GM18498 (cell line): ENCODE measurements around the gene S100A16.
A peak's percentile ranks its signal among the peaks of the same experiment; 100 is the strongest.

ENCODE experiments used
- ATAC-seq: cut with Tn5 transposase; IDR thresholded peaks from one replicate; pipeline ENCODE4 v1.9.1; 2021; ENCODE audit warnings: mild to moderate bottlenecking, moderate library complexity; ENCODE audit not compliant: unreplicated experiment

Gene S100A16

DNA sequence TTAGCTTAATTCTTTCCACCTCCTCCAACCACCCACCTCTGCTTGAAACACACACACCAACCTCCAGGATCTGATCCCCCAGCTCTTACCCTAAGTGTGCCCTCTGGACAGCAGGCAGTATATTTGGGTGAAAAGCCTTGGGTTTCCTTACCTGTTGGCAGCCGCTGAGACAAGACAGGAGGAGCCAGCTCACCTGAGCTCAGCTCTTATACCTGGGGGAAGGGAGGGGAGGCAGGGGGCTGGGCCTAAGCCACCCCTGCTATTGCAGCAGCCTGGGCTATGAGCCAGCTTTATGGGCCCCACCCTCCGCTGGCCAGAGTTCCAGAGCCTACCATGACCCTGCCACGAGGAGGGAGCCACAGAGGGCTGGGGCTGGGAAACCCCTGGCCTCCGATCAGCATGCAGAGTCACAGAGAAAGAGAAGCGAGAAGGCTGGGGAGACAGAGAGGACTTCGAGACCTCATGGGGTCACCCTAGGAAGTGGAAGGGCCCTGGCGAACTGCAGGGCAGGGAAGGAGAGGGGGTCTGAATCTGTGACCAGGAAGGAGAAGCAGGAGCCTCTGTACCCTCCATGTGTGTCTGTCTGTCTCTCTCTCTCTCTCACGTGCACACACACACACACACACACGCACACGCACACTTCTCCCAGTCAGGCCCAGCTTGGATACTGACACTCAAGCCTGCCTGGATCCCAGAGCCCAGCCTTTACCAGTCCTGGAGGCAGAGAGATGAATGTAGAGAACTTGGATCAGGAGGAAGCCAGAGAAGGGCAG, 3.4 kb upstream of the S100A16 start, which contains the start of gene S100A14:
S100A14 (minus strand) TSS at position 182 of the 773 bp plus-strand sequence. CDS start 467 bp downstream, outside the sequence.
- ATAC-seq: no peak

DNA sequence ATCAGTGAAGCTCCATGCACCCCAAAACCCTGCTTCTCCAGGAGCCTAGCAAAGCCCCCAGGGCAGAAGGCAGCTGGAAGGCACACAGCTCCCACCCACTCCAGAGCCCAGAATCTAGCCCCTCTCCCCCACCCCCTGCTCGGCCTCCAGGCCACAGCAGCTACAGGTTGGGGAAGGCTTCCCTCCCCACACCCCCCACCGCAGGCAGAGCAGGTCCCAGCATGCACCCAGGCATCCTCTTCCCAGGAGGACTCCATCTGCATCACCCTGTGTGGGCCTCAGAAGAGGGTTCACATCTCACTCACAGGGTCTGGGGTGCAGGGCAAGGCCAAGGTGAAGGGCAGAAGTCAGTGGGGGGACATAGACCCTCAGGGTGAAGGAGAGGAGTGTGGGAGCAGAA, 2.5 kb upstream of the S100A16 start:
- no peak for ATAC-seq

DNA sequence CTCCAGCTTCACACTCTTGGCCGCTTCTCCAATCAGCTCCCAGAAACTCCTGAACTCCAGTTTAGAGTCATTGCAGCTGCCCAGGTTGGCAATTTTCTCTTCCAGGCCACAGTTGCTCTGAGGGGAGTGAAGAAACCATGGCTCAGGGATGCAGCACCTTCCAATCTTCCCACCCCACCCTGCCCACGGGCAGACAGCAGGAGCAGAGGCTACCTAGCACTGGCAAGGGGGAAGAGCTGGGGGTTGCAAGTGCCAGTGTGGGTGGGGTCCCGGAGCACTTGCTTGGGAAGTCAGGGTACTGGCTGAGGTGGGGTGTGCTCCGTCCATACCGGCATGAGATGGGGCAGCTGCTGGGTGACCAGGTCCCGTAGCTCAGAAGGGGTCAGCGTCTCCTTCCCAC, 2.0 kb upstream of the S100A16 start:
- ATAC-seq: no peak

DNA sequence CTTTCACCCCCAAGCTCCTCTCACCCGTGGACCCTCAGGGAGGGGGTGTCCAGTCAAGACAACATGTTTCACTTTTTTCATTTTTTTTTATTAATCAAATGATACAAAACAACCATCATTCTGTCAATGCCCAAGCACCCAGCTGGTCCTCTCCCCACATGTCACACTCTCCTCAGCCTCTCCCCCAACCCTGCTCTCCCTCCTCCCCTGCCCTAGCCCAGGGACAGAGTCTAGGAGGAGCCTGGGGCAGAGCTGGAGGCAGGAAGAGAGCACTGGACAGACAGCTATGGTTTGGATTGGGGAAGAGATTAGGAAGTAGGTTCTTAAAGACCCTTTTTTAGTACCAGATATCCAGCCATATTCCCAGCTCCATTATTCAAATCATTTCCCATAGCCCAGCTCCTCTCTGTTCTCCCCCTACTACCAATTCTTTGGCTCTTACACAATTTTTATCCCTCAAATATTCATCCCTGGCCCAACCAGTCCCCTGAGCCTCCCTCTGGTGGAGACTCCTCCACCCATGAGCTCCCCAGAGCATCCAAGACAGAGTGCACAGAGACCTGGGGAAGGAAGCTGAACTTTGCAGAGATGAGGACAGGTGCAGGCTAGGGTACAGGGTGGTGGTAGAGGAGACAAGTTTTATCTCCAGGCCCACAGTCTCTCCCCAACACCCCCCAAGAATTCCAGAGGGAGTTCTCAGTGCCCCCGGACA, 1.4 kb upstream of the S100A16 start:
- no peak for ATAC-seq

DNA sequence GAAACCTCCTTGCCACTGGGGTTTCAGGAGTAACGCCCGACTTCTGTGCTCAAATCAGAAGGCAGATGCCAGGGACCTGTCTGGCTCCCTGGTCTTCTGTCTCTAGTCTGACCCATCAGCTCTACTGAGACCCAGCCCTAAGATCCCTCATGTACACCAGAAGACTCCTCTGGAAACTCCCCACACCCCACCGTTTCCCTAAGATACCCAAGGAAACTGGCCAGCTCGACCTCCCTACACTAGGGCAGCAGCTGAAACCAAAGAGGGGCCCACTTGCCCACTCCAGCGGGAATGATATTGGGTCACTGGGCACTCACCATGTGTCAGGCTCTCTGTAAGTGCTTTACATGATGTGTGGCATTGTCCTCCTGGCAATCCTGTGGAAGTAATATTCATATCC, 469 bp upstream of the S100A16 start:
- no peak for ATAC-seq

DNA sequence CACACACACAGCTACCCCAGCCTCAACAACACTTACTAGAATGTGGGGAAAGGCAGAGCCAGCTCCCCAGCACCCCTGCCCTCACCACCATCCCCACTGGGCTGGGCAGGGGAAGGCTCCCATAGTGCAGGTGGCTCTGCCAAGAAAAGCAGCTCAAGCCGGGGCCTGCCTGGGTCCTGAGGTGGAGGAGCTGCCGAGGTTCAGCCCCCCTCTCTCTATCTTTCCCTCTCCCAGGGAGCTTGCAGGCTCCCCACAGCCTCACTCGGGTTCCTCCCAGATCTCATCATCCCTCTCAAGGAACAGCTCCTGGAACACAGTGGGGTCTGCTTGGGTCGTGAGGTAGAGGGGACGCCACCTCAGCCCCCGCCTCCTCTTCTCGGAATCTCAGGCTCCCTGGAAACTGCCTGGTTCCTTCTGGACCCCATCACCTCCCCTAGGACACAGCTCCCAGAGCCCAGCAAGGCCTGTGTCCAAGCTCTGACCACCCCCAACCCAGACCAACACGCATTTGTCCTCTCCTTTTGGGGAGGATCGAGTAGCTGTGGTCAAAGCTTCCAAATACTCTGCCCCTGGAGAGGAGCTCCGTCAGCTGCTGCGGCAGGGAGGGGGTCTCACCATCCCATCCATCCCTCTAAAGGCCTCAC, 704 bp downstream of the S100A16 start:
- no peak for ATAC-seq

DNA sequence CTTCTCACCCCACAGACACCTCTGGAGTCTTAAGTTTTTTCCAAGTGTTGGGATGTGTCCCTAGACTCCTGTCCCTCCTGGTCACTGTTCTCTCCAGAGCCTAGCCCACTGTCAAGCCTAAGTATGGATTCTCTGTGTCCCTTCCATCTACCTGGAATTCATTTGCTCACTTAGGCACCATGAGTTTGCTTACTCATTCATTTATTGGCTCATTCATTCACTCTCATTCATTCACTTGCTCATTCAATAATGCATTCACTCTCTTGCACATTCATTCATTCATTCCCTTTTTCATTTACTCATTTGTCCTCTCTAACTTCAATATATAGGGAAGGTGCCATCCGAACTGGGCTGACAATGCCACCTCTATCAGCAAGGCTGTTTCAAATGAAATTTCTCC, 1.6 kb downstream of the S100A16 start:
- no peak for ATAC-seq

DNA sequence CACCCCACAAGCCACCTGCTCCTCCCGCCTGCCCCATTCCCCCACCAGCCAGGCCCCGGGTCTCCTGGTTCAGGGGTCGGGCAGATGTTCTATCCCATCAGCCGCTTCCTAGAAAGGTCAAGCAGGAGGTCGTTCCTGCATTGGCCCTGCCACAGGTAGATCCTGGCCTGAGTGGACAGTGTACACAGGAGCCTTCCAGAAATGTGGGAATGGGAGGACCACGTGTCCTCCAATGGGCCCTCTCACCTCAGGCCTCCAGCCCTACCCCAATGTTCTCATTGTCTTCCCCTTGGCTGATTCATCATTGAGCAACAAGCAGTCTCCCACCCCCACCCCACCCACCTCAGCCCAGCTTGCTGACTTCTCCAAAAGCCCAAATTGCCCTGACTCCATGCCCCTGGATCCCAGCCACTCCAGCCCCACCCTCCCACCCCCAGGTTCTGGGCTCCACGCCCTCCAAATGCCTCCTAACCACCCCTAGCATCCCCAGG, 2.1 kb downstream of the S100A16 start:
- ATAC-seq: no peak

DNA sequence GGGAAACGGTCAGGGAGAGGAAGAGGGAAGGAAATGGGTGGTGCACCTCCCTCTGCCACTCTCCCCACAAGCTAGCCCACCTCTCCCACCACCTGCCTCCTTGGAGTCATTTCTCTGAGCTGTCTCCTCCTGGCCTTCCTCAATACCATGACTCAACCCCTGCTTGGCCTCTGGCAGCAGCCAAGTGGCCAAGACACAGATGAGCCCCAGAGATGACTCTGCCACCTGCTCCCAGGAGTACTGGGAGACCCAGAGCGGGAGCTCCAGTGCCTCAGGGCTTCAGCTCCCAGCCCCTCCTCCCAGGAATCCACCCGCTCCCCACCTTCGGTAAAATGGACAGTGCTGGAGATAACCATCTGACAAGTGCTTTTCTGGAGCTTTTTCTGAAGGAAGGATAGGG, 2.6 kb downstream of the S100A16 start:
- ATAC-seq: no peak

DNA sequence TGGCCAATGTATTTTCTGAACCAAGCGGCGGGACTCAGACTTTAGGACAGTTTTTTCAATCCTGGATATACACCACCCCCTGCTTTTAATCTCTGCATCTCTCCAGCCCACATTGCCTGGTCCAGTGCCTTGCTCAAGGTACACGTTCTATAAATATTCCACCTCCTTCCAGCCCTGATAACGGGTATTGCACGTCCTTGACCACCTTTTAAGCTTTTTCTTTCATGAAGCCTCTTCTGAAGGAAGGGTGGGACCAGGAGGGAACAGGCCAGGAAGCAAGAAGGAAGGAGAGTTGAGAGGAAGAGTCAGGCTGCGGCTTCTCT, 3.4 kb downstream of the S100A16 start:
- ATAC-seq: no peak

DNA sequence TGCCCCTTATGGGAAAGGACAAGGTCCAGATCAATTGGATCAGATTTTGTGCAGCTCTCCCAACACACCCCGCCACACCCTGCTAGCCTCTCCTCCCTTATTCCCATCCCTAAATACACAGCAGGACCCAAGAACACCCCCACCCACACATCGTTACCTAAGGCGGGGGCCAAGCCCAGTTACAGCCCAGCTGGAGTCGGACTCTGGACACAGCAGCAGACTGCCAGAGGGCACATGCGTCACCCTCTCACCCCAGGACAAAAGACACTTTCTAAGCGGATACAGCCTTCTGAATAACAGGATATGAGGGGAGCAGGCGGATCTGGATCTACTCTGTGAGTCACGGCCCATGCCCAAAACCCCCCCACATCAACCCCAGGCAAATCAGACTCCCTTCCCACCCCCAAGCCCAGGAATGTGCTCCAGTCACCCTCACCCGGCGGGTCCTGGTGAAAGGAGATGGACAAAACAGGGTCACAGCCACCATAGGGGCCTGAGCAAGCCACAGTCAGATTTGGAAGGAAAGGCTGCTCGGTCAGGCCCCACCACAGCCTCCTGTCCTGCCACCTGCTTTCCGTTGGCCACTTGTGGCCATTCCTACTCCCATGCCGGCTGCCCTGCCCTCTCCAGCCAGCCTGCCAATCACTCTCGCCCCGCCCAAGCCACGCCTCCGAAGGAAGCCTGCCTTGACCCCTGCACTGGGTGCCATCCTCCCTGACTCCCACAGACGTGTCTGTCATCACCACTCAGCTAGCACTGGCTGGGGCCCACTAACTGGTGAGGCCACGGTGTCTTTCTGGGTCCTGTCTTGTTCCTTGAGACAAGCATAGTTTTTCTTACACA, 4.0 kb downstream of the S100A16 start:
- ATAC-seq: no peak

DNA sequence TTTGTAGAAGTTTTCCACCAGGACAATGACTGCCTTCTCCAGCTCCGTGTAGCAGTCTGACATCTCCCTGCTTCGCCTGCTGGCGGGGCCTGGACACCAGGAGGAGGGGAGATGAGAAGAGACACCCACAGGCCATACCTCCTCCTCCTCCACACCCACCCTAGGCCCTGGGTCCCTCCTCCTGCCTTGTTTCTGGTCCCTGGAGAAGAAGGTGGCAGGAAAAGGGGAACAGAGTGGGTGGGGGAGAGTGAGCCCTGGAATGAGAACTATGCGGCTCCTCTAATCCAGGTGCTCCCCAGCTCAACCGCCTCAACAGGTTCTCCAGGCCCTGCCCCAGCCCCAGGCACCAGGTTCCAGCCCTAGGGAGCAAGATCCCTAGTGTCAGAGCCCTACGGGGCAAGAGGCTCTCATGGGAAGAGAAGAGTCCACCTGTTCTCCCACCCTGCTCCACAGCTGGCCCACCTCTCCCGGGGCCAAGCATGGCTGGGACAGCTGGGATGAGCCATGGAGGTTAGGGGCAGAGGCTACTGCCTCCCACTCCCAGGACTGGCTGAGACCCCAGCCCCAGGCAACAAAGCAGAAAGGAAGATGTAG, 4.8 kb downstream of the S100A16 start:
- ATAC-seq: no peak

DNA sequence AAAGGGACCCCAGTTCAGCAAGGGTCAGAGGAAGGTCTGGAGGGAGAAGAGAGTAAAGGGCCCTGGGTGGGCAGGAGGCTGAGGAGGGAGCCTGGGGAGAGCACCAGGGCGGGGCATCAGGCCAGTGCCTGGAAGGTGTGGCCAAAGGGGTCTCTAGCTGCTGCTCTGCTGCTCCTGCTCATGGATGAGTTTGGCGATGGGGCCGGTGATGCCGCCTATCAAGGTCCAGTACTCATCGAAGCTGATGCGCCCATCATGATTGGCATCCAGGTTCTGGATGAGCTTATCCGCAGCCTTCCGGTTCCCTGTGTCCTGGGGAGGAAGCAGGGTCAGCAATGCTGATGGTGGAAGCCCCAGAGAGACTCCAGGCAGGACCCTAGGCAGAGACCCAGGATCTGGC, 5.6 kb downstream of the S100A16 start:
- ATAC-seq: no peak

DNA sequence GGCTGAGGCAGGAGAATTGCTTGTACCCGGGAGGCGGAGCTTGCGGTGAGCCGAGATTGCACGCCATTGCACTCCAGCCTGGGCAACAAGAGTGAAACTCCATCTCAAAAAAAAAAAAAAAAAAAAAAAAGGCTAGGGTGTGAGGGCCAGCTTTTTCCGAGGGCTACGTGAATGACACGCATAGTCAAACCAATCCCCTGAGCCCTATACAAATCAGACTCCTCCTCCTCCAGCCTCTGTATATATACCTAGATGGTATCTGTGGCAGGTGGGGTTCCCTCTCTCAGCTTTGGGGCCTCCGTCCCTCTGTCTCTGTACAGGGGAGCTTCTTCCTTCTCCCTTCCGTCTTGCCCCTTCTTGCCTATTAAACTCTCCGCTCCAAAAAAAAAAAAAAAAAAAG, 6.7 kb downstream of the S100A16 start:
- ATAC-seq: no peak

DNA sequence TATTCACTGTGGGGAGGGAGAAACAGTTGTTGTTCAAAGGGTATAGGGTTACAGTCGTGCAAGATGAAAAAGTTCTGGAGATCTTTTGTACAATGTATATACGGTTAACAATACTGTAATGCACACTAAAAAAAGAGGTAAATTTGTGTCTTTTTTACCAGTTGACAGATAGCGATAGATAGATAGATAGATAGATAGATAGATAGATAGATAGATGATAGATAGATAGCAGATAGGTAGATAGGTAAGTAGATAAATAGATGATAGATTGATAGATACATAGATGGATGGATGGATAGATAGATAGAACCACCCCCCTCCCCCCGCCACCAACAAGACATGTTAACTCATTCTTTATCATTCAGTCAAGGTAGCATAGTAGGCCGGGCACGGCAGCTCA, 10.2 kb downstream of the S100A16 start:
- ATAC-seq: no peak

DNA sequence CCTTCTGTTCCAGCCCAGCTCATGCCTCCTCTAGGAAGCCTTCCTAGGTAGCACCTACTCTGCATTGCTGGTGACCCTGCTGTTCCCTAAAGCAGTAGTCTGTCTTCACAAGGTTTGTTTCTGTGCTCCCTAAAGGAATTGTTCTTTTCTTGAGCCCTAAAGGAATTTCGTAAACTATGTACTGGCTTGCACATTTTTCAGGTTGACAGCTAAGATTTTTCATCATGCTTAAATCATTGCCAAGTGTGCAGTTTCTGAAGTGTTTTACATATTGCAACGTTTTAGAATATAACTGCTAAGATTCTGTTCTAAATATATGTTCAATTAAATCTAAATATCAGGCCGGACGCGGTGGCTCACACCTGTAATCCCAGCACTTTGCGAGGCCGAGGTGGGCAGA, 13.1 kb downstream of the S100A16 start:
- no peak for ATAC-seq

DNA sequence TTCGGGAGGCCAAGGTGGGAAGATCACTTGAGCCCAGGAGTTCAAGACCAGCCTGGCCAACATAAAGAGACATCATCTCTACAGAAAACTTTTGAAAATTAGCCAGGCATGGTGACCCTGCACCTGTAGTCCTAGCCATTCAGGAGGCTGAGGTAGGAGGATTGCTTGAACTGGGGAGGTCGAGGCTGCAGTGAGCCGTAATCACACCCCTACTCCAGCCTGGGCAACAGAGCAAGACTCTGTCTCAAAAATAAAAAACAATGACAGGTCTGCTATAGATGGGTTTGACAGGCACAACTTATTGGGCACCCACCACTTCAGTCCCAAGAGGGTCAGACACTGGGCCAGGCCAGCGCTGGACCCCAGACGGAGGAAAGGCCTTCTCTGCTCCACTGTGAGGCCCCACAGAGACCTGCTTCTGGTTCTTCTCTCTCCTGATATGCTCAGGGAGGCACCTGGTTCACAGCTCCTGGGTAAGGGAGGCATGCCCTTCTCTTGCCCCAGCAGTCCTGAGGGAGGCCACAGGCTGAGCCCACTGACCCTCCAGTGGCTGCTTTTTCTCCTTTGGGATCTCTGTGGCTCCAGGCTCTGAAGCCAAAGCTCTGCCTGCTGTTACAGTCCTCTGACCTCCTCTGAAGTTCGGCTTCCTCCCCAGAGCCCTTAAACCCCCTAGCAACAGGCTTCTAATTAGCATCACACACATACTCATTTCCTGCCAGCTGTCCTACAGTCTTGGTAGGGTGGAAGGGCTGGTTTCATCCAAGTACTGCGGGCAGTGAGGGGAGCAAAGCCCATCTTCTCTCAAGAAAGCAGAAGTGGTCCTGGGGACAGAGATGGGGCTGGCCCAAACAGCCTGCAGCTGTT, 14.4 kb downstream of the S100A16 start:
- ATAC-seq: peak; percentile 98

DNA sequence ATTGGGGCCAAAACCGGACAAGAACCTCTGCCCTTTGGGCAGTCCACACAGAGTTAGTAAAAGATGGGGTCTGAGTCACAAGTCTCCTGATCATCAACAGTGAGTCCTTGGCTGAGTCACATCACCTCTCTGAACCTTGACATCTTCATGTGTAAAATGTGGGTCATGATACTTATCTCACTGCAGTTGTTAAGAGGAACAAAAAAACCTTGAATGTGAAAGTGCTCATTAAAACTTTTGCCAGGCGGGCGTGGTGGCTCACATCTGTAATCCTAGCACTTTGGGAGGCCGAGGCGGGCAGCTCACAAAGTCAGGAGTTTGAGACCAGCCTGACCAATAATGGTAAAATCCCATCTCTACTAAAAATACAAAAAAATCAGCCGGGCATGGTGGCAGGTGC, 15.7 kb downstream of the S100A16 start:
- ATAC-seq: no peak

DNA sequence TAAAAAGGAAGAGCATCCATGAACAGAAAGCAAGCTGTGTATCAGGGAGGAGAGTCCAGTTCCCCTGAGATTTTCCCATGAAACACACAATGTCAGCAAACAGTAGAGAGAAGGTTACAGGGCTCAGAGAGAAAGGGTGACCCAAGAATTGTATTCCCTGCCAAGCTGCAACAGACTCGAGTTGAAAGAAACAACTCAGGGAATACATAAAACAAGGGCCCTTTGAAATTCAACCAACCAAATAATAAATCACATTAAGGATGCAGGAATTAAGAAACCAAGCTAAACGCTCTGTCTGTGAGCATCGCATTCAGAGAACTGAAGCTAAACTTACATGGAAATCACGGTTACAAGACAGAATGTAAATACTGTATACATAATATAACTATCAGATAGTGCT, 20.2 kb downstream of the S100A16 start:
- ATAC-seq: no peak

DNA sequence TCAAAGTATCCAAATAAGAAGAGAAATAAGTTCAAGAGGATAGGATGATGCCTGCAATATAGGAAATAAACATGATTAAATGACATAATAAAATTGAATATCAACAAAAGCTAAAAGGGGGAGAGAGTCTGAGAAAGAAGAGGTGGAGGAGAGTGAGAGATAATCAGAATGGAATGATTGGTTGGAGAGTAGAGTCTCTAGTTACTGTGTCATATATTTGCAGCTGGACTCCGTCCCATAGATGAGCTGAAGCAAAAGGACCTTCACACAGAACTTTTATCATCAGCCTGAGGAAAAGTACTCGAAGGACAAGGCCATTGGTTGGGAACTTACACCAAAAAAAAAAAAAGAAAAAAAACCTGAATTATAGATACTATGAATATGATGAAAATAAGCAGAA, 24.5 kb downstream of the S100A16 start:
- ATAC-seq: no peak
